GM18868 (cell line): ENCODE measurements around the gene DIPK1A.

Source experiments
- ATAC-seq: cut with Tn5 transposase; IDR thresholded peaks from one replicate; pipeline ENCODE4 v1.9.1; 2021; ENCODE audit warnings: mild to moderate bottlenecking, moderate library complexity; ENCODE audit not compliant: unreplicated experiment

Gene DIPK1A

GRCh38 chr1:92879316-92879968 is 81.8 kb downstream of the DIPK1A start:
- ATAC-seq: no peak

- ATAC-seq: no peak
Observed at GRCh38 chr1:92877792-92878191, 83.5 kb downstream of the DIPK1A start.

DNA sequence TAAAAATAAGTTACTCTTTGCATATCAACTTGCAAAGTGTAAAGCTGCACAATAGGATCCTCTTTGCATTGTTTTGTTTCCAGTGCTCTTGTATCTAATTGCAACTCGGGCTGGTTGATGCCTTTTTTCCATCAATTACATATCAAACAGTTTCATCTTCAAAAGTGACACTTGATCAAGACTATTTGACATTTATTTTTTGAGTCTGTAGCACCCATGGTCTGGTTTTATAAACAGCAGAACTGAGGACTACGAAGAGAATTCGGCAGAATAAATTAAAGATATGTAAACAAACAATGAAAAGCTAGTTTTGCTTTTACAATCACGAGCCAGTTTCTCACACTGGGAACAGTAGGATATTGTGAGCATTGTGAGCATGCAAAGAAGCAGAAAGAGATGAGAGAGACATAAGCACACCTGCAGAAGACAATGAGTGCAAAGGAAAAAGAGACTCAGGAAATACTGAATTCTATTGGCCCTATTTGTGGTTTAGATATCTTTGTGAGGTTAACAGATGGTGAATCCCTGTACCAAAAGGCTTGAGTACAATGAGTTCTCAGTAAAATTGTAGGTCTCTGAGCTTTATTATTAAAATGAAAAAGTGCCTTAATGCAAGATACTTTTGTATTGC is 84.1 kb downstream of the DIPK1A start:
- no peak for ATAC-seq

- ATAC-seq: no peak
Observed at GRCh38 chr1:92876351-92876750, 84.9 kb downstream of the DIPK1A start.

- no peak for ATAC-seq
Observed at GRCh38 chr1:92874987-92875386, 86.3 kb downstream of the DIPK1A start.

DNA sequence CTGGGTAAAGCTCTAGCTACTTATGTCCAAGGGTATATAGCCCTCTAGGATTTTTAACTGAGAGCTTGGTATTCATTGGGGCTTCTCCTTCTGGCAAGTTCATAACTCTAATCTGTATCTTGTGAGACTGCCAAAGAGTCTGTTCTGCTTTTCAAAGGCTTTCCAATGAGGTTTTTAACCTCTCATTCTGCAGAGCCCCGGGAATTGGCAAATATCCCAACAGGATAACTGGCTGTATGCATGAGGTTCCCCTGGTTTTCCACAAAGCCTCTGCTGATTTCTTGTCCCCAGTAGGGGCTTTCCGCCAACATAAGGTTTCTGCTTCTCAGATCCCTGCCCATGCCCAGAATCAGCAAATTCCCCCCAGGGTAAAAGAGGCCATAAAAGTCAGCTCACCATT is 88.5 kb downstream of the DIPK1A start:
- ATAC-seq: no peak

- ATAC-seq: no peak
Observed at GRCh38 chr1:92870591-92870990, 90.7 kb downstream of the DIPK1A start.

DNA sequence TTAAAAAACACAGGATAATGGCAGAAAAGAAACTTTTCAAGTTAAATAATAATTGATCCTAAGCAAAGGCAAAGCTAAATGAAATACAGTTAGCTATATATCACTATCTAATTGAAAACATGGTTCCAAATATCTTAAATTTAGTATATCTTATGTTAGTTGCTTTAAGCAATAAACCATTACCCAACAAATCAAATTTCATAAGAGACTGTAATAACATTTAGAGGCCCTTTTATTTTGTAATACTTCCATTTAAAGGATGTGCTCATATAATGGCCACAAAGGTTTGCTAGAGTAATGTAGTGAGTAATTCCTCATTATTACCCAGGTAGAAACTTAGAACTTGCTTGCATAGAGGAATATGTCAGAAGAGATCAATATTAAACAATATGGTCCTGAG is 97.1 kb downstream of the DIPK1A start:
- no peak for ATAC-seq

GRCh38 chr1:92862605-92863004 is 98.7 kb downstream of the DIPK1A start:
- no peak for ATAC-seq

GRCh38 chr1:92859400-92860039 is 101.7 kb downstream of the DIPK1A start:
- no peak for ATAC-seq

DNA sequence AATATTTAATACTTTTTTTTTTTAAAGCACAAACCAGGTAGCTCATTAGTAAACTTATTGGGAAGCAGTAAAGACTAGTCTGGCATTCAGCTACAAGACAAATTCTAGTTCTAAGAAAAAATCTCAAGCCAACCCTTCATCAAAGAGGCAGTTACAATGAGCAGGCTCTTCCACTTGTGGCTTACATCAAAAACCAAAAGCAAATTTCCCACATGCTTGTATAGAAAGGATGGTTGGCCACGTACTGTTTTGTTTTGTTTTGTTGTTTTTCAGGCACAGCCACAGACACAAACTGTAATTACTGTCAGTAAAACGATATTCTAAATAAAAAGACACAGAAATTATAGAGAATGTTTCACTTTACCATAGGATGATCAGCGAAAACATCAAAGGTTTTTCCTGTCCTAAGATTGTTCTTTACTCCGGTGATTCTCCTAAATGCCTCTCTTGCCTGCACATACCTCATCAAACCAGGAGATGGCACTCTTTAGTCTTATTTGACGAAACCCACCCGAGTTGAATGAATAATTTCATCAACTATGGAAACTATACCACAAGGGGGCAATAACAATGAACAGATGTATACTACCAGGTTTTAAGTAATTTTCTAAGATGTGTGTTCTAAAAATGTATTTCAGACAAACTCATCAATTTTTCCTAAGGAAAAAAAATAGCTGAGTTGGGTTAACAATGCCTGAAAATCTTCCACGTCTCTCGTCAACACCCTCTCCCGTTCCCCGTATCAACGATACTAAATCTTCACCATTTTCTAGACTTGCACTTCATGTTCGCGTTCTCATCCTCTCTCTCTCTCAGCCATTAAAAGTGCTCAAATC is 102.5 kb downstream of the DIPK1A start:
- ATAC-seq: no peak

DNA sequence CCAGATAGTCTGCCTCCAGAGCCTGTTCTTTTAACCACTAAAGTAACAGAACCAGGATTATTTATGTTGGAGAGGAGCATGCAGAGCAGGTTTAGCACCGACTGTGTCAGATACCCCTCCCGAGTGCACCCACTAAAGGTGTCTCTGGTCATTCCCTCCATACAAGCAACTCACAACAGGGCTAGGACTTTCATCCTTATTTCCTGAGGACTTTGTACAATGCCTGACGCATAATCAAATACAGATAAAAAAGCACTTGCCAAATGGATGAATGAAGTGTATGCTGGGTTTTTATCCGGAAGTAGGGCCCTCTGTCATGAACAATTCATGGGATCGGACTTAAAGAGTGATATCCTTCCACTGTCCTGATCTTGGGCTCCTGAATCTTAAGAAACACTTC is 103.4 kb downstream of the DIPK1A start:
- no peak for ATAC-seq

DNA sequence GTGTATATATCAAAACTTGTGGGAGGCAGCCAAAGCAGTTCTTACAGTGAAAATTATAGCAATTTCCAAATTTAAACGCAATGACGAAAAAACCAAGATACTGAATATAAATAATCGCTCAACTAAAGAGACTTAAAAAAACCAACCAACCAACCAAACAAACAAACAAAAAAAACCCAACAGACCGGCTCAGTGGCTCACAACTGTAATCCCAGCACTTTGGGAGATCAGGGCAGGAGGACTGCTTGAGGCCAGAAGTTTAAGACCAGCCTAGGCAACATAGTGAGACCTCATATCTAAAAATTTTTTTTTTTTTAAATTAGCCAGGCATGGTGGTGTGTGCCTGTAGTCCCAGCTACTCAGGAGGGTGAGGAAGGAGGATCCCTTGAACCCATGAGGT is 106.0 kb downstream of the DIPK1A start:
- no peak for ATAC-seq

- no peak for ATAC-seq
Observed at GRCh38 chr1:92854101-92854785, 107.0 kb downstream of the DIPK1A start.

- ATAC-seq: no peak
Observed at GRCh38 chr1:92853299-92853698, 108.0 kb downstream of the DIPK1A start.

DNA sequence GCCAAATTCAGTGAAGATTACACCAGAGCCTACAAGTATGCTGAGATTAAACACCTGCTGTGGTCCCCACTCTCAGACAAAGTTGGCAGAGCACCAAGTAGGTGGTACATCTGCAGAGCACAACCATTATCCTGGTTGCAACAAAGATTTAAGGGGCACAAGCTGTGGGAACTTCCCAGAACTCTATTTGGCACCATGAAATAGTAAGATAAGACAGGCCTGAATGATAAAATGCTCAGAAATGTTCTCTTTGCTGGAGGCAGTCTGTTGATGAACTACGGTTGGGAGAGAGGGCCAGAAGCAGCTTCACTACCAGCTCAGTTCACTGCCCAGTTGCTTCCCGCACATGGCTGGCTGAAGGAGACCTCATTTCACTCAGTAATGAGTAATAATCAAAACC is 109.5 kb downstream of the DIPK1A start:
- no peak for ATAC-seq

DNA sequence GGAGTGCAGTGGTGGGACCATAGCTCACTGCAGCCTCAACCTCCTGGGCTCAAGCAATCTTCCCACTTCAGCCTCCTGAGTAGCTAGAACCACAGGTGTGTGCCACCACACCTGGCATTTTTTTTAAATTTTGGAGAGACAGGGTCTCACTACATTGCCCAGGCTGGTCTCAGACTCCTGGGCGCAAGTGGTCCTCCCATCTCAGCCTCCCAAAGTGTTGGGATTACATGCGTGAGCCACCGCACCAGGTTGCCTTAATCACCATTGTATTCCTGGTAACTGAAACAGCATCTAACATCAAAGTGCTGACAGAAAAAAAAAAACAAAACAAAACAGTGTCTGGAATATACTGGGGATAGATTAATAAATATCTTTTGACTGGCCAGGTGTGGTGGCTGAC is 111.2 kb downstream of the DIPK1A start:
- ATAC-seq: no peak

GRCh38 chr1:92848201-92848600 is 113.1 kb downstream of the DIPK1A start:
- ATAC-seq: no peak

DNA sequence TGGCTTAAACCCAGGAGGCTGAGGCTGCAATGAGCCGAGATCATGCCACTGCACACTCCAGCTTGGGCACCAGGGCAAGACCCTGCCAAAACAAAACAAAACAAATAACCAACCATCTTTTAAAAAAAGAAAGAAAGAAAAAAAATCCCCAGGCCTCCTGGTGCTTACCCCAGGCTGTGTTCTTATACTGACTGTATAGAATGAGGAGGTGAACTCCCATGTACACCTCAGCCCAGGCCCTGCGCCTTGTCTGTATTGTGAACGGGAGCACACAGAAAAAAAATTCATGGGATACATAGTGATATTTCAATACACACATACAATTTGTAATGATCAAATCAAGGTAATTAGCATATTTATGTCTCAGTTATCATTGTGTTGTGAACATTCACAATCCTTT is 115.4 kb downstream of the DIPK1A start:
- no peak for ATAC-seq

- ATAC-seq: no peak
Observed at GRCh38 chr1:92844439-92844838, 116.8 kb downstream of the DIPK1A start.
